HL-60 (cell line): ENCODE measurements around the gene DYNLT2.

Source experiments
- DNase-seq, 2 experiments: peaks; one replicate each; pipeline ENCODE4 v3.0.0-alpha.2; 2010 to 2020; ENCODE audit warnings: low read depth in 1 of 2, low spot score in 1 of 2
- H3K27ac ChIP-seq: fragments of 250-450 bp; sonication (Bioruptor Pico); replicated peaks from 2 replicates; pipeline ENCODE4 v1.5.1; 2020; ENCODE audit warnings: mild to moderate bottlenecking, moderate library complexity
- H3K27me3 ChIP-seq: fragments of 250-450 bp; sonication (Bioruptor Pico); 2 replicates; pipeline ENCODE4 v1.5.1; 2021; ENCODE audit warnings: mild to moderate bottlenecking, moderate library complexity; ENCODE audit not compliant: insufficient read depth, poor library complexity, severe bottlenecking
- H3K4me3 ChIP-seq: replicated peaks from 2 replicates; pipeline ENCODE4 v1.5.1; 2011; ENCODE audit warnings: mild to moderate bottlenecking, control low read depth, low read length; ENCODE audit not compliant: insufficient read depth
- GABPA ChIP-seq: IDR thresholded peaks from 2 replicates; pipeline ENCODE4 v1.6.1; 2012; ENCODE audit warnings: low read depth
- POLR2AphosphoS5 ChIP-seq: IDR thresholded peaks from 2 replicates; pipeline ENCODE4 v1.6.1; 2012; ENCODE audit warnings: low read depth
- SPI1 ChIP-seq: IDR thresholded peaks from 2 replicates; pipeline ENCODE4 v1.6.1; 2012; ENCODE audit warnings: low read depth, mild to moderate bottlenecking, borderline replicate concordance
- TF ChIP-seq, protein P1 (sequence below): IDR thresholded peaks from 2 replicates; pipeline ENCODE4 v1.6.1; 2012; ENCODE audit warnings: low read depth; ENCODE audit not compliant: insufficient replicate concordance
- TF ChIP-seq, protein P2 (sequence below): IDR thresholded peaks from one replicate; pipeline ENCODE4 v1.5.1; 2011; ENCODE audit warnings: low read length, control low read depth, inconsistent platforms; ENCODE audit not compliant: insufficient read depth

DYNLT2 gene

DNA sequence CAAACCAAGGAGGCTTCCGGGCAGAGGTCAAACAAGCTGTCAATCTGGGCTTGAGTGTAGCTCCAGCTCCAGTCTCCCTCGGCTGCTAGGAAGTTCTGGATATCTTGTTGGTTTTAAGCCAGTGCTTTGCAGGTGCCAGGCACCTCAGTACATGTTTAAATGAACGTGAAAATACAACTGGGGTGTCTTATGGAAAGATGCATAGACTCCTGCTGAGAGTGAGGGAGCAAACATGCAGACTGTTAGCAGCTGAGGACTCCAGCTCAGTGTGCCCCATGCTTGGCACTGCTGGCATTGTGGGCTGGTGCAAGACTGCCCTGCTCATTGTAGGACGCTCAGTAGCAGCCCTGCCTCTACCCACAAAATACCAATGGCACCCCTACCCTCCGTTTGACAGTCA, 28.5 kb upstream of the DYNLT2 start:
- TF ChIP-seq GABPA (no peak), SPI1 (no peak), POLR2AphosphoS5 (no peak)
- TF ChIP-seq, protein P1, sequence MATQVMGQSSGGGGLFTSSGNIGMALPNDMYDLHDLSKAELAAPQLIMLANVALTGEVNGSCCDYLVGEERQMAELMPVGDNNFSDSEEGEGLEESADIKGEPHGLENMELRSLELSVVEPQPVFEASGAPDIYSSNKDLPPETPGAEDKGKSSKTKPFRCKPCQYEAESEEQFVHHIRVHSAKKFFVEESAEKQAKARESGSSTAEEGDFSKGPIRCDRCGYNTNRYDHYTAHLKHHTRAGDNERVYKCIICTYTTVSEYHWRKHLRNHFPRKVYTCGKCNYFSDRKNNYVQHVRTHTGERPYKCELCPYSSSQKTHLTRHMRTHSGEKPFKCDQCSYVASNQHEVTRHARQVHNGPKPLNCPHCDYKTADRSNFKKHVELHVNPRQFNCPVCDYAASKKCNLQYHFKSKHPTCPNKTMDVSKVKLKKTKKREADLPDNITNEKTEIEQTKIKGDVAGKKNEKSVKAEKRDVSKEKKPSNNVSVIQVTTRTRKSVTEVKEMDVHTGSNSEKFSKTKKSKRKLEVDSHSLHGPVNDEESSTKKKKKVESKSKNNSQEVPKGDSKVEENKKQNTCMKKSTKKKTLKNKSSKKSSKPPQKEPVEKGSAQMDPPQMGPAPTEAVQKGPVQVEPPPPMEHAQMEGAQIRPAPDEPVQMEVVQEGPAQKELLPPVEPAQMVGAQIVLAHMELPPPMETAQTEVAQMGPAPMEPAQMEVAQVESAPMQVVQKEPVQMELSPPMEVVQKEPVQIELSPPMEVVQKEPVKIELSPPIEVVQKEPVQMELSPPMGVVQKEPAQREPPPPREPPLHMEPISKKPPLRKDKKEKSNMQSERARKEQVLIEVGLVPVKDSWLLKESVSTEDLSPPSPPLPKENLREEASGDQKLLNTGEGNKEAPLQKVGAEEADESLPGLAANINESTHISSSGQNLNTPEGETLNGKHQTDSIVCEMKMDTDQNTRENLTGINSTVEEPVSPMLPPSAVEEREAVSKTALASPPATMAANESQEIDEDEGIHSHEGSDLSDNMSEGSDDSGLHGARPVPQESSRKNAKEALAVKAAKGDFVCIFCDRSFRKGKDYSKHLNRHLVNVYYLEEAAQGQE, result no peak
- TF ChIP-seq, protein P2, sequence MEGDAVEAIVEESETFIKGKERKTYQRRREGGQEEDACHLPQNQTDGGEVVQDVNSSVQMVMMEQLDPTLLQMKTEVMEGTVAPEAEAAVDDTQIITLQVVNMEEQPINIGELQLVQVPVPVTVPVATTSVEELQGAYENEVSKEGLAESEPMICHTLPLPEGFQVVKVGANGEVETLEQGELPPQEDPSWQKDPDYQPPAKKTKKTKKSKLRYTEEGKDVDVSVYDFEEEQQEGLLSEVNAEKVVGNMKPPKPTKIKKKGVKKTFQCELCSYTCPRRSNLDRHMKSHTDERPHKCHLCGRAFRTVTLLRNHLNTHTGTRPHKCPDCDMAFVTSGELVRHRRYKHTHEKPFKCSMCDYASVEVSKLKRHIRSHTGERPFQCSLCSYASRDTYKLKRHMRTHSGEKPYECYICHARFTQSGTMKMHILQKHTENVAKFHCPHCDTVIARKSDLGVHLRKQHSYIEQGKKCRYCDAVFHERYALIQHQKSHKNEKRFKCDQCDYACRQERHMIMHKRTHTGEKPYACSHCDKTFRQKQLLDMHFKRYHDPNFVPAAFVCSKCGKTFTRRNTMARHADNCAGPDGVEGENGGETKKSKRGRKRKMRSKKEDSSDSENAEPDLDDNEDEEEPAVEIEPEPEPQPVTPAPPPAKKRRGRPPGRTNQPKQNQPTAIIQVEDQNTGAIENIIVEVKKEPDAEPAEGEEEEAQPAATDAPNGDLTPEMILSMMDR, result no peak
- Histone ChIP-seq H3K27ac (no peak overlapping the region), H3K27me3 (no peaks in the 10 kb centered on the region), H3K4me3 (no peak overlapping the region)
- DNase-seq, result no peak

- no peak overlapping the region for H3K4me3 ChIP-seq
- TF ChIP-seq, protein P1, result no peak
- TF ChIP-seq, protein P2, result no peak
- no peak for TF ChIP-seq GABPA
- no peak for TF ChIP-seq SPI1
- TF ChIP-seq POLR2AphosphoS5, result no peak
- no peak for DNase-seq
- no peak overlapping the region for H3K27ac ChIP-seq
- H3K27me3 ChIP-seq, result no peaks in the 10 kb centered on the region
Observed at GRCh38 chr6:169779092-169779815, 27.9 kb upstream of the DYNLT2 start.

DNA sequence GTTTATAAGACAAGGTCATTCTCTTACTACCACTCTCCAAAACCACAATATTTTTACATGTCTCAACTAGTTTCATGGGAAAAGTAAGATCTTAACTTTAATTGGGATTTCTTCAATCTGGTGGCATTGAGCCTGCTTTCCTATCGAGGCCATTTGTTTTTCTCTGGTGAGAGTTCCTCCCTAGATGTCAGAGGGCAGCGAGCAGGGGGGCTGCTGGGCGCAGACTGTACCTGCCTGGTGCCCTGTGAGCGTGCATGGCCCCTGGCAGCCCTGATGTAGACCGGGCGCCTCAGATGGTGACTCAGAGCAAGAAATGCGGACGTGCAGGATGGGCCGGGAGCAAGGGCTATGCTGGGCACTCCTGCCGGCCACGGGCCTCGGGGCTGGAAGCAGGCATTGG, 27.3 kb upstream of the DYNLT2 start:
- TF ChIP-seq, protein P2, result no peak
- TF ChIP-seq GABPA (no peak), SPI1 (no peak), POLR2AphosphoS5 (no peak)
- TF ChIP-seq, protein P1, result no peak
- Histone ChIP-seq H3K27me3 (no peaks in the 10 kb centered on the region), H3K4me3 (no peak overlapping the region), H3K27ac (no peak overlapping the region)
- DNase-seq, result no peak
